ELR (cell line): Measurements from ENCODE around the gene SLC38A9.
A peak's percentile ranks its signal among the peaks of the same experiment; 100 is the strongest.

Experiments
- DNase-seq: peaks from one replicate; pipeline ENCODE4 v3.0.0-alpha.2; 2015; ENCODE audit warnings: low read depth

SLC38A9 gene

DNA sequence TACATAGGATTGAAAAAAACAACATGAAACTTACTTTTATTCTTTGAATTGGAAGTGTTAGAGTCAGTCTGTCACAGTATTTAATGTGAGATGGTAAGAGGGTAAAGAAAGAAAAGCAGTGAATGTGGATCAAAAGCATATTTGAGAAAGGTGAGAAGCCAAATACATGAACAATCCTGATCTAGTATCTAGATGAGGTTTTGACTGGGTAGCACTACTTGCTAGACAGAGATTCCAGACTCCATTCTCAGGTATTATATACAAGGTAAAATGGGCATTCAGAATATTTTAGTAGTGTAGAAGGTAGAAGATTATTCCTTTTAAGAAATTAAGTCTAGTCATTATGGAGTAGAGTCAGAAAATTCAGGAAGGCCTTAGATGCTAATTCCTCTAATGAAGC is 62.2 kb downstream of the SLC38A9 start:
- no peak for DNase-seq

DNA sequence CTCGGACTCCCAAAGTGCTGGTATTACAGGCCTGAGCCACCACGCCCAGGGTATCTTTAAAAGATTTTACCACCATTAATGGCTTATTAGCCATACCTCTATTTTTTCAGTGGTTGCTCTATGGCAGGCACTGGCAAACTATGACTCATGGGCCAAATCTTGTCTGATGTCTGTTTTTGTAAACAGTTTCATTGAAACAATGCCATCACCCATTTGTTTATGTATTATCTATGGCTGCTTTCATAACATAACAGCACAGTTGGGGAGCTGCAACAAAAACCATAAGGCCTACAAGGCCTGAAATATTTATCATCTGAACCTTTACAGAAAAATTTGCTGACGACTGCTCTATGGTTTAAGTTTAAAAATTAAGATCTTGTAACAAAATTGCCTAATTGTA is 66.8 kb downstream of the SLC38A9 start:
- DNase-seq = peak; percentile 73

DNA sequence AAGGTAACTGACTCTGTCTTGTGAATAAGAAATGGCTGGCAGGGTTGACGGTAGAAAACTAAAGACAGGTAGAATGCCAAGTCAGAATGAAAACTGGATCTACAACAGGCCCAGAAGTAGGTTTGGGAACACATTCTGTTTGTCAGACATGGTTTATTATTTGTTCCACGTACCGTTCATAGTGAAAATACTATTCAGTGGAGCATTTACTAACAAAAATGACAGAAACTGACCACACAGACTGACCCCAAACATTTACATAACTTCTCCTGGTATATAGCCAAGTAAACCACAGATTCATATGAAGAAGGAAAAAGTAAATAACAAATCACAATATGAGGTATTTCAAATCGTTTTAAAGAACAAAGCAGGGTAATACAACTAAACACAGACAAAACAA is 73.7 kb downstream of the SLC38A9 start:
- DNase-seq = no peak

DNA sequence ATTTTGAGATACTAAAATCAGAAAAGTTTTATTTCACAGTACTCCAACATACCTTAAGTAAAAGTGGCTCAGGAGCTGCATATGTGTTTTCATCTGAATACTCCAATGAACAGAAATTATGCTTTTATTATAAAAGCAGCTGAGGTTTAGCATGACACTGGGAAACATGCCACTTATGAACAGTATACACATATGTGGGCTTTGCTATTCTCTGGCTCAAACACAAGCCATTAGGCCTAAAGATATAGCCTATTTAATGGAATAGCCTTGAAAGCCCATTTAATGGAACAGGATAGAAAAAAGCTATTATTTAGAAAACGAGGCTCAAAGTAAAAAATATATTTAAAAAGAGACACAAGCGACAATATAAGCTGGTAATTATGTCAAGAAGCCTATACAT is 74.1 kb downstream of the SLC38A9 start:
- DNase-seq = no peak

DNA sequence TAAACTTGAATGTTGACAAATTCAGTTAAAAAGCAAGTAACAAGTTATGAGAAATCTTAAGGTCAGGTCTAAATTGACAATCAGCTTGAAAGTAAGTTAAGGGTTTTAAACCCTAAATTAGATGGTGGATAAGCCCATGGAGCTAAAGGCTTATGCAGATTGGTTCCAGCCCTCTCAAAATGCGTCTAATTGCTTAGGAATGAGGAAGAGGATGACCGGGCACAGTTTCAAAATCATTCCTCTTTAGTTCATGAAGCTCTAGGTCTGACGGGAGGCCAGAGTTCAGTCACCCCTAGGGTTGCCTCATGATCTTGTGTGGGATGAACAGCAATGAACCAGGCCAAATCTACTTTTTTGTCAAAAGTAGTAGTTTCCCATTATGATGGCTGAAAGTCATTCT is 75.4 kb downstream of the SLC38A9 start:
- peak; percentile 54 for DNase-seq

DNA sequence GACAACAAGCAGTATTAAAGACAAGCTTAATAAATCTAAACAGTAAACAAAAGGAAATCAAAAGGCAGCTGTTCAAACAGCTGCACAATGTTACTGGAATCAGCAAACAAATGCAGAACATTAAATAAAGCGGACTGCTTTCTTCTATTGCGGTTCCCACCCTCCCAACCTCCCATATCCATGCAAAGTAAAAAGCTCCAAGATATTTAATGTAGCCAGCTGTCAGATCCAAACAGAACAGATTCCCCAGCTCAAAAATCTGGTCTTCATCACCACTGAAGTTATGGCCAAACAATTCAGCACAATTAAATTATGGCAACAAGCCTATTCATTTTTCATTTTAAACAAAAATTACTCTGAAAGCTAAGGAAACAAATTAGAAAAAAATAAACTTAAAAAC is 75.9 kb downstream of the SLC38A9 start:
- DNase-seq = no peak

DNA sequence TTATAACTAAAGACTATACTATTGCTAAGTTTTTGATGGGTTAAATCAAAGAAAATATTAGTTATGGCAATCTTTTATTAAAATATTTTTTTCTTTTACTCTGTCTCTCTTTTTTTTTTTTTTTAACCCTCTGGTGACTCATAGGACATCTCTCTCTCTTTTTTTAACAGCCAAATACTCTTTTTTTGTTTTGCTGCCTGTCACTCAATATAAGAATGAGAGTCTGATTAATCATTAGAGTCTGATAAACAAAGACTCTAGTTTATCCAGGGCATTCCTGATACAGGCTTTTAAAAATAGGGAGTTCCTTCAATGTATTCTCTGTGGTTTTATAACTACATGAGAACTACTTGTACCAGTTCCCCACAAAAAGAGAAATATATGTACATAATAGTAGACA is 77.3 kb downstream of the SLC38A9 start:
- peak; percentile 10 for DNase-seq

DNA sequence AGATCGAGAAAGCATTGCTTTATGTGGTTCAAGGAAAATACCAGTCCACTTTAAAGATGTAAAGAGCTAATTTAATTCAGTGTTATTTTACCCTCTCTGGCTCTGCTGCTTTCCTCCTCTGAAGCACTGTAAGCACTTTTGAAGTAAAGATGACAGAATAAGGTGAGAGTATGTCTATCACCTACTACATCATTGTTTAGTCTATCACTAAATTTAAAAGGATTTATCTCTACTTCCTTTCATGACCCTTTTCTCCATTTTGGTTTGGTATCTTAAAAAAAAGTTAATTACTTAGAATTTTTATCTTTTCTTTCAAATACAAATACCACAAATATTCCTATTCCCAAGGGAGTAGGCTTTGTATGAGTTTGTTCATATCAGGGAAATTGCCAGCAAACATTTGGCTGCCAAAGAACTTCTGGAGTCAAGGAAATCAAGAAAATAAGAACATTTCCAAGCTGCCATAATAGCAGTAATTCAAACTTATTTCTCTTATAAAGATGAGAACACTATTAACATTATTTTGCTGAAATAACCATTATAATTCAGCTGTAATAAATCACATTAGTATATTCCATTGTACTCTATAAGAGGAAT is 77.8 kb downstream of the SLC38A9 start:
- no peak for DNase-seq

DNA sequence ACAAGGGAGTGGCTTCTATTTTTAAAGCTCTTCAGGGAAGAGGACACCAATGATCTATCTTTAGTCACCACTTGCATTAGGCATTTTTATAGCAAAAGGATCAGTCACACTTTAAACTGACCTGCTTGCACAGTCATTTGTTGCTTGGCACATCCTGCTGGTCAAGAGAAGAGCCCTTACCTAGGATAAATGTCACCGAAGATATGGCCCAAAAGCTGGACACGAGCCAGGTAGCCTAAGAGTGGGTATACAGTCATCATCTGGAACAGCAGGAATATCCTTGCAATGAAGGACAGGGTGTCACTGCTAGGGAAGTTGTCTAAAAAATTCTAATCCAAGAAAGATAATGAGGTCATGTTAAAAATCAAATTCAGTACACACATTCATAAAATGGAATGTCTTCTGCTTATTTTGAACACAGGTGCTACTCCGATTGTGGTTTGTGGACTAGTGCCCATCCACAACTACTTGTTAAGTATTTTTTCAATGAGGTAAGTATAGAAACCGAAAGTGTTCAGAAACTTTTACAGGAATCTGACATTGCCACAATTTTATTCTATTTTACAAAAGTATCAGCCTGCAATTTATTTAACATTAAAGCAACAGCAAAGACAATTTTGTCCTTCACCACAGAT is 78.4 kb downstream of the SLC38A9 start:
- DNase-seq = peak; percentile 40

DNA sequence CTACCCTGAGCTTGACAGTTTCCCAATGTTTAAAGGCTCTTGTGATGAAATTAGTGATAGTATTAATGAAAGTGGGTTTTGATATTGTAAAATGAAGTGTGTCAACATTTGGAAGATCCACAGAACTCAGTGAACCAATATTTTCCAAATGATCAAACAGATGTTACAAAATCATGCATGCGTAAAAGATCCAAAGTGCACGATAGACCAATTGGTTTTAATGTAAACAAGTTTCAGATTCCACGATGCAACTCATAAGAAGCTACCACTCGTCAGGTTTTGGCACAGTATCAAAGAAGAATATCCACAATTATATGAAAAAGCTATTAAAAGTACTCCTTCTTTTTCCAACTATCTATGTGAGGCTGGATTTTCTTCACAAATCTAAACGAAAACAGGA is 82.3 kb downstream of the SLC38A9 start:
- no peak for DNase-seq

DNA sequence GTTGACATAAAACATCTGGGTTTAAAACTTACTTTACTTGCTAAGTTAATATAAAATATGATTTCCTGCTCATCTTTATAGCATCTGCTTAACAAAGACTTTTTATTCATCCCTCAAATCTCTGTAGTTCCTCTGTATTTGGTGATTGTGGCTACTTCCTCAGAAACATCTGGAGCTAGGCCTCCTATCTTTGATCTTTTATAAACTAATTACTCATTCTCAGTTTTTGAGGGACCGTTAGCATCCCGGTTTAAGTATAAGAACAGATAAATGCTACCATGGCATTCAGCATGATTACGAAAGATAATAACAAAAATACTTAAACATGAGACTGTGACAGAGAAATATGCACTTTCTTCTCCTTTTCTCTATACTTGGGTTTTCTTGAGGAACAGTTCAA is 85.3 kb downstream of the SLC38A9 start:
- peak; percentile 35 for DNase-seq

DNA sequence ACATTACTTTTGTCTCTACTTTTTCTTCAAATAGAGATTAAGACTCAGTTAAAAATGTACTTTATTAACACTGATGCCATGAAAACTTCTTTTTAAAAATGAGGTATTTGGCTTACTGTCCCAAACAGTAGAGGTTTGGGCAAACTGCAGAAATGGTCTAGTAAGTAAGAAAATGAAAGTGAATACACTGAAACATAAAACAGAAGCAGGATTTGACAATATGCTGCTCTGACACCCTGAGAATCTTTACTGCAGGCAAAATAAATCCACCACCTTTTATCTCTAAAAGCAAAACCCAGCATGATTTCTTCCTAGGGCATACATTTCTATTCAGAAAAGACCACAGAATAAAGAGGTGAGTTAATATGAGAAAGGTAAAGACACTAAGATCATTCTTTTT is 86.2 kb downstream of the SLC38A9 start:
- DNase-seq = no peak

DNA sequence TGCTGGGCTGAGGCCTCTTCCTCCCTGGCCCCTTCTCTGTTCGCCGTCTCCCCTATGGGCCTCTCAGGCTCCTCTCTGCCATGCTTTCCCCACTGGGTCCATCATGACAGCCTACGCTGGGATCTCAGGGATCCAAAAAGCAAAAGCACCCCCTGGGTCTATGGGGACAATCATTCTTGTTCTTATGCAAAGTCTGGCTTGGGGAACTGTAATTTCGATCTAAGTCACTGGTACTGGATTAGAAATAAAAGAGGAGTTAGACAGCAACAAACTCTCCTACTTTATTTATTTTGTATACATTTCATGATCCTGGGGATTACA is 86.6 kb downstream of the SLC38A9 start:
- DNase-seq = no peak

DNA sequence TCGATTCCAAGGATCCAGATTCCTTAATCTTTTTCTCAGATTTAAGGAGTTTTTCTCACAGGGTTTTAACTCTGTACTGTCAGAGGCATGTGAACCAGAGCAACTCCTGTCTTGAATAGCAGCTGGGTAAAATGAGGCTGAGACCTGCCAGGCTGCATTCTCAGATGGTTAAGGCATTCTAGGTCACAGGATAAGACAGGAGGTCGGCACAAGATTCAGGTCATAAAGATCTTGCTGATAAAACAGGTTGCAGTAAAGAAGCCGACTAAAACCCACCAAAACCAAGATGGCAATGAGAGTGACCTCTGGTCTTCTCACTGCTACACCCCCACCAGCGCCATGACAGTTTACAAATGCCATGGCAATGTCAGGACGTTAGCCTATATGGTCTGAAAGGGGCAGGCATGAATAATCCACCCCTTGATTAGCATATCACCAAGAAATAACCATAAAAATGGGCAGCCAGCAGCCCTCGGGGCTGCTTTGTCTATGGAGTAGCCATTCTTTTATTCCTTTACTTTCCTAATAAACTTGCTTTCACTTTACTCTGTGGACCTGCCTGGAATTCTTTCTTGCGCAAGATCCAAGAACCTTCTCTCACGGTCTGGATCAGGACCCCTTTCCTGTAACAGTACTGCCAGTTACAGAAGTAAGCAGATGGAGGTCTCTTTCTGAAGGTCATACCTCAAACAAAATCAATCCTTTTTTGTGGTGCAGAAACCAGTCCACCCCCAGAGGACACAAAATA is 87.1 kb downstream of the SLC38A9 start:
- no peak for DNase-seq

DNA sequence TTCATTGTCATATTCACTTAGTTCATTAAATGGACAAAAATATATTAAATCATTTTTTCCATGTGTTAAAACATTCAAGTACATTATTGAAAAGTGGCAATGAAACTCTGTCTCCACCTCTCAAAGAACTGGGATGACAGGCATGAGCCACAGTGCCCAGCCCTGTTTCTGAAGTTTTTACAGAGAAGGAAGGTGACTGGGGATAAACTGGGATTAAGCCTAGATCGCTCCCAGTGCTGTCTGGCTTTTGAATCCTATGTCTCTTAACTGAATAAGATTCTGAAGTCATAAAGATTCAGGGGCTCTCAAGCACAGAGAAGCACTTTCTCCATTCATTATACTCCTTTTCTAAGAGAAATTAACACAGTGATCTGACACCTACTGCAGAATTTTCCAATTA is 88.3 kb downstream of the SLC38A9 start:
- no peak for DNase-seq

DNA sequence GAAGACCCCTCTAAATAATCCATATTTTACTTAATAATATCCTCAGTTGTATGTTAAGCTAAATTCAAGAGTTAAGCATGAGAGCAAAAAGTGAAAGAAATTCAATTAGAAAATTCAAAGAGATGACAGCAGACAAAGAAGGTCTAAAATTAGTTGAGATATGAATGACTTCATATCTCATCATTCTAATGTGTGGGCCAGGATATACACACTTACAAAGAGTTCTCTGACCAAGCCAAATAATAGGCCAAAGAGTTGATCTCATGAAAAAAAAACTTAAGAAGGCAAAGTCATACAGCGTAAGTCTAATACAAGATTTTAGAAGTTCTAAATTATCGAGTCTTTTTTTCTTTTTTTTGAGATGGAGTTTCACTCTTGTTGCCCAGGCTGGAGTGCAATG is 89.7 kb downstream of the SLC38A9 start:
- DNase-seq = no peak

DNA sequence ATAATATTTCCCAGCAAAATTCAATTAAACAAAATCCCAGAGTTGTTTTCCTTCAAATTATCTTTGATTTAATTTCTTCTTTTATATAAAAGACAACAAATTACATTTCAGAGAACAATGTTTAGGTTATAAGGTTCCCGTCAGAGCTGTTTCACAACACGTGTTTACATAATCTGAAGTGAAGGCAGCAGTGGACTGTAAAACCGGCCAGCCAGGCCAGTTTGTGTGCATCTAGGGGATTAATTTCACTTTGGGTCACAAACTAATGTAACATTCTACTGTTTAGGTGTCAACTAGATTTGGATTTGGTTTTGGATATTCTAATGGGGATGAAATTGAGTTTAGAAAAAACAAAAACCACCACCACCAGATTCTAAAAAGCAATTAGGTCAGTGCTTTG is 90.9 kb downstream of the SLC38A9 start:
- DNase-seq = no peak

DNA sequence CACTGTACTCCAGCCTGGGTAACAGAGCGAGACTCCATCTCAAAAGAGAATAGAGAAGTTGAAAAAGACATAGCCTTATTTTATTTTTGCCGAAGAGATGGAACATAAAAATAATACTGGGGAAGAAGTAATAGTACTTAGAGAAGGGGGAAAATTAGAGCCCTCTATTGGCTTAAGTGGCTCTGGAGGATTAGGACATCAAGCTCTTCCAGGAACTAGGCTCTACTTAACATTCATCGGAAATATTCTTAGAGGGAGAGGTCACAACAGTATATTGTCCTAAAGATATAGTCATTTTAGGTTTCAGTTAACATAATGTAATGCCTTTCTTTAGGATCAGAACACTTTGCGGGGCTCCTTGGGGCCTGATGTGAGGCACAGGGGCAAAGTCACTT is 91.4 kb downstream of the SLC38A9 start:
- no peak for DNase-seq

DNA sequence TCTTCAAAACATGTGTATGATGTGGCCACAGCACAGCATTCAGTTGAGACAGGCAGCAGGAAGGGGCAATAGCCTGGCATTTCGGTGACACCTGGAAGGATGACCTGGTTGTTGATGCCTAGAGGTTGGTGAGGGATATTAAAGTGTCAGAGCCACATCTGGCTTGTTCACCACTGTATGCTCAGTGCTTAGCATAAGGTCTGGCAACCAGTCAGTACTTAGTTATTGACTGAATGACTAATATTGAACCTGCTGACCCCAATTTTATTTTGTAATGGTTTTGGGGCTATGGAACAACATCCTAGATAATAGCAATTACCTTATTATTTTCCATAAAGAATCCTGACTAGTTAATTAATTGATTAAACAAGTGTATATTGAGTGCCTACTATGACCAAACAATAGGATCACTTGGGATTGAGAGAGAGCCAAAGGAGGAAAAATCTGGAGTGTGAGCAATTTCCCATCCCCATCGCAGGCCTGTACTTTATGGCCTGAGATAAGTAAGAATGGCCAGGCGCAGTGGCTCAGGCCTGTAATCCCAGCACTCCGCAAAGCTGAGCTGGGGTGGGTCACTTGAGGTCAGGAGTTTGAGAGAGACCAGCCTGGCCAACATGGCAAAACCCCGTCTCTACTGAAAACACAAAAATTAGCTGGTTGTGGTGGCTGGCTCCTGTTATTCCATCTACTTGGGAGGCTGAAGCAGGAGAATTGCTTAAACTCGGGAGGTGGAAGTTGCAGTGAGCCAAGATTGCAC is 91.9 kb downstream of the SLC38A9 start:
- no peak for DNase-seq

DNA sequence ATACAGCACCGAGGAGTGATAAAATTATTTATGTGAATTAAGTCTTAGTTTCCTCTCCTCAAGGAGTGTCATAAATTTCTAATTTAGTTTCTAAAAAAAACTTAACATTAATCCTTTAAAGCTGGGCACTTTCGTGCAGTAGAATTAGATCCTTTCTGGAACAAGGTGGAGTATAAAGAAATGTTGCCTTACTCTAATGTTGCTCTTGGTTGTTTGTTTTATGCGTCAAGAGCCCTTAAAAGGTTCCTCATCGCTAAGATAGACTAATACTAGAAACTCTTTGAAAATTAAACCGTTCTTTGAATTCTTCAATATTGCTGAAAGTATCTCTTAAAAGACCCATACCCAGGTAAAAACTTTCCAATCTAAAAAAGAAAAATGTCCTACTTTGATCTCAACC is 93.8 kb downstream of the SLC38A9 start:
- no peak for DNase-seq

DNA sequence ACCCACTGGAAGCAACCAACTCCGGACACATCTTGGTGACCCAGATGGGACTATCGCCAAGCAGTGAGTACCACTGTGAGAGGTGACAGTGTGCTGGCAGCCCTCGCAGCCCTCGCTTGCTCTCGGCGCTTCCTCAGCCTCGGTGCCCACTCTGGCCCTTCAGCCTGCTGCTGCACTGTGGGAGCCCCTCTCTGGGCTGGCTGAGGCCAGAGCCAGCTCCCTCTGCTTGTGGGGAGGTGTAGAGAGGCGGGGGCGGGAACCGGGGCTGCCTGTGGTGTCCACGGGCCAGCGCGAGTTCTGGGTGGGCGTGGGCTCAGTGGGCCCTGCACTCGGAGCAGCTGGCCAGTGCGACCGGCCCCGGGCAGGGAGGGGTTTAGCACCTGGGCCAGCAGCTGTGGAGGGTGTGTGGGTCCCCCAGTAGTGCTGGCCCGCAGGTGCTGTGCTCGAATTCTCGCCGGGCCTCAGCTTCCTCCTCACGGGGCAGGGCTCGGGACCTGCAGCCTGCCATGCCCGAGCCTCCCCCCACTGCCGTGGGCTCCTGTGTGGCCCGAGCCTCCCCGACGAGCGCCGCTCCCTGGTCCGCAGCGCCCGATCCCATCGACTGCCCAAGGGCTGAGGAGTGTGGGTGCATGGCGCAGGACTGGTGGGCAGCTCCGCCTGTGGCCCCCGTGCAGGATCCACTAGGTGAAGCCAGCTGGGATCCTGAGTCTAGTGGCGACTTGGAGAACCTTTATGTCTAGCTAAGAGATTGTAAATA is 98.8 kb downstream of the SLC38A9 start:
- DNase-seq = no peak

DNA sequence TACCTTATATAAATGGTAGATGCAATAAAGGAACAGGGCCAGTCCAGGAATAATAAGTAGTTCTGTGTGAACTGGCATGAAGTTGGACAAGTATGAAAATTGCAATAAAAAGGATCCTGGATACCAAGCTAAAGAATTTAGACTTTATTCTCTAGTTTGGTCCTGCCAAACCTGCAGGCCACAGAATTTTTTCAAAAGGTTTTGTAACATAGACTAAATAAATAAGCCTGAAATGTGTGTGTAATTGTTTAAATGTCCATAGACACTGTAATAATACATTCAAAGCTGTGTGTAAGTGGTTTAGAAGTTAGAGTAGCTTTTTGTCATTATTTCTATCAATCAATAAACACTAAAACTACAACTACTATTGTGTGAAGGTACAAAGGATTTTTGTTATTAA is 101.6 kb downstream of the SLC38A9 start:
- no peak for DNase-seq
